Upper lobe of left lung (tissue), 4 donors: ENCODE results near the gene LRG1.

Experiments used
- CTCF ChIP-seq, 6 experiments: fragments of 450-650 bp in 4 of 6; fragments of 200-600 bp in 2 of 6; sonication (generic) in 2 of 6; IDR thresholded peaks; one replicate each; pipeline ENCODE4 v1.5.1; 2016 to 2019; ENCODE audit warnings: antibody characterized with exemption in 6 of 6
- EP300 ChIP-seq, 4 donors: sonication (generic); formaldehyde crosslinking; IDR thresholded peaks; one replicate each; pipeline ENCODE4 v1.5.1; 2017; ENCODE audit warnings: antibody characterized with exemption in 4 of 4, control low read depth in 2 of 4
- POLR2A ChIP-seq, 4 donors: fragments of 450-650 bp; IDR thresholded peaks; one replicate each; pipeline ENCODE4 v1.5.1; 2016 to 2017; ENCODE audit warnings: antibody characterized with exemption in 4 of 4, mild to moderate bottlenecking in 2 of 4
- POLR2AphosphoS5 ChIP-seq, 2 donors: sonication (generic); formaldehyde crosslinking; IDR thresholded peaks; one replicate each; pipeline ENCODE4 v1.5.1; 2017; ENCODE audit warnings: antibody characterized with exemption in 2 of 2

- TF ChIP-seq POLR2A (IDR thresholded peaks at IDR 0.05) = no peak
- TF ChIP-seq CTCF (IDR thresholded peaks at IDR 0.05) = no peak
- no peak for TF ChIP-seq EP300 (IDR thresholded peaks at IDR 0.05)
- TF ChIP-seq POLR2AphosphoS5 (IDR thresholded peaks at IDR 0.05) = no peak
Measured at GRCh38 chr19:4586245-4586644, 46.4 kb upstream of the LRG1 start.
